ENCODE measurements around the gene MORC2.

The MORC2 gene

DNA sequence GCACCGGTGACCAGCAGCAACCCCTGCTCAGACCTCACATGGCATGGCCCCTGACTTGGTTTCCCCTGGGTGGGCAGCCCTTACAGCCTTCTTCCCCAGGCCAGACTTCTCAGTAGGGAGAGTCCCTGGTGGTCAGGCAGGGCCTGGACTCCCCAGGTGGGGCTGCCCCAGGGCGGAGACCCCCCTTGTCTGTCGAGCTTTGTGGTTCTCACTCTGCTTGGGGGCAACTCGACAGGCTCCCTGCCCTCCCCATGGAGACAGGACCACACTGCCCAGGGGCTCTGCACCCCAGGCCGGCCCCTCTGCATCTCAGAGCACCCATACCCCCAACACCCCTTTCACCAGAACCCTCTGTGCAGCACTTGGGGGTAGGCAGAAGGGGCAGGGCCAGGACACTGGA is 87.7 kb downstream of the MORC2 start:
- no peak for ATAC-seq
- TF ChIP-seq OSR1 (CRISPR knock-in tag; IDR thresholded peaks at IDR 0.05) (no peak), BACH2 (CRISPR knock-in tag; IDR thresholded peaks at IDR 0.05; ENCODE audit: borderline replicate concordance) (no peak), ZNF70 (CRISPR knock-in tag; IDR thresholded peaks at IDR 0.05) (no peak)
- TF ChIP-seq, protein P1, sequence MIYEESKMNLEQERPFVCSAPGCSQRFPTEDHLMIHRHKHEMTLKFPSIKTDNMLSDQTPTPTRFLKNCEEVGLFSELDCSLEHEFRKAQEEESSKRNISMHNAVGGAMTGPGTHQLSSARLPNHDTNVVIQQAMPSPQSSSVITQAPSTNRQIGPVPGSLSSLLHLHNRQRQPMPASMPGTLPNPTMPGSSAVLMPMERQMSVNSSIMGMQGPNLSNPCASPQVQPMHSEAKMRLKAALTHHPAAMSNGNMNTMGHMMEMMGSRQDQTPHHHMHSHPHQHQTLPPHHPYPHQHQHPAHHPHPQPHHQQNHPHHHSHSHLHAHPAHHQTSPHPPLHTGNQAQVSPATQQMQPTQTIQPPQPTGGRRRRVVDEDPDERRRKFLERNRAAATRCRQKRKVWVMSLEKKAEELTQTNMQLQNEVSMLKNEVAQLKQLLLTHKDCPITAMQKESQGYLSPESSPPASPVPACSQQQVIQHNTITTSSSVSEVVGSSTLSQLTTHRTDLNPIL (CRISPR knock-in tag; IDR thresholded peaks at IDR 0.05; ENCODE audit: low read depth), result no peak

DNA sequence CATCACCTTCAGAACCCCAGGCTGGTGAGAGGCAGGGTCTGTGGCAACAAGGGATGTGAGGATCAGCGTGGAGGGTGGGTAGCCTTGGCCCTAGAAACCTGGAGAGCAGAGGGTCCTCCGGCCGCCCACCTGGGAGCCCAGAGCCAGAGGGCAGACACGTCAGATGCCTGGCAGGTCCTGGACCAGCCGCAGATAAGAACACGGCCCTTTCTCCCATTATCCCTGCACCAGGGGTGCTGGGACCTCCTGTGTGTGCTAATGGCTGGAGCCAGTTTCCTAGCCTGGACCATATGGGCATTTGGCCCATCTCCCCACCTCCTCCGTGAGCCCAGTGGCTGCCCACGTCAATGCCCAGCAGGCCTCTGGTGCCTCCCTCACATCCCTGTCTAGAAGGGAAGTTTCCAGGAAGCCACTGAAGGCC is 88.4 kb downstream of the MORC2 start:
- ATAC-seq, result no peak
- TF ChIP-seq SNAI2 (CRISPR knock-in tag; IDR thresholded peaks at IDR 0.05) (no peak), ESRRG (CRISPR knock-in tag; IDR thresholded peaks at IDR 0.05) (no peak), ZFP30 (CRISPR knock-in tag; IDR thresholded peaks at IDR 0.05) (no peak), TCF4 (CRISPR knock-in tag; IDR thresholded peaks at IDR 0.05; ENCODE audit: borderline replicate concordance) (no peak), CSDC2 (CRISPR knock-in tag; IDR thresholded peaks at IDR 0.05) (no peak), OSR1 (CRISPR knock-in tag; IDR thresholded peaks at IDR 0.05) (no peak)
- TF ChIP-seq, protein P2, sequence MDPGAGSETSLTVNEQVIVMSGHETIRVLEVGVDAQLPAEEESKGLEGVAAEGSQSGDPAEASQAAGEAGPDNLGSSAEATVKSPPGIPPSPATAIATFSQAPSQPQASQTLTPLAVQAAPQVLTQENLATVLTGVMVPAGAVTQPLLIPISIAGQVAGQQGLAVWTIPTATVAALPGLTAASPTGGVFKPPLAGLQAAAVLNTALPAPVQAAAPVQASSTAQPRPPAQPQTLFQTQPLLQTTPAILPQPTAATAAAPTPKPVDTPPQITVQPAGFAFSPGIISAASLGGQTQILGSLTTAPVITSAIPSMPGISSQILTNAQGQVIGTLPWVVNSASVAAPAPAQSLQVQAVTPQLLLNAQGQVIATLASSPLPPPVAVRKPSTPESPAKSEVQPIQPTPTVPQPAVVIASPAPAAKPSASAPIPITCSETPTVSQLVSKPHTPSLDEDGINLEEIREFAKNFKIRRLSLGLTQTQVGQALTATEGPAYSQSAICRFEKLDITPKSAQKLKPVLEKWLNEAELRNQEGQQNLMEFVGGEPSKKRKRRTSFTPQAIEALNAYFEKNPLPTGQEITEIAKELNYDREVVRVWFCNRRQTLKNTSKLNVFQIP (CRISPR knock-in tag; IDR thresholded peaks at IDR 0.05; ENCODE audit: borderline replicate concordance, low read depth), result no peak
- TF ChIP-seq, protein P3, sequence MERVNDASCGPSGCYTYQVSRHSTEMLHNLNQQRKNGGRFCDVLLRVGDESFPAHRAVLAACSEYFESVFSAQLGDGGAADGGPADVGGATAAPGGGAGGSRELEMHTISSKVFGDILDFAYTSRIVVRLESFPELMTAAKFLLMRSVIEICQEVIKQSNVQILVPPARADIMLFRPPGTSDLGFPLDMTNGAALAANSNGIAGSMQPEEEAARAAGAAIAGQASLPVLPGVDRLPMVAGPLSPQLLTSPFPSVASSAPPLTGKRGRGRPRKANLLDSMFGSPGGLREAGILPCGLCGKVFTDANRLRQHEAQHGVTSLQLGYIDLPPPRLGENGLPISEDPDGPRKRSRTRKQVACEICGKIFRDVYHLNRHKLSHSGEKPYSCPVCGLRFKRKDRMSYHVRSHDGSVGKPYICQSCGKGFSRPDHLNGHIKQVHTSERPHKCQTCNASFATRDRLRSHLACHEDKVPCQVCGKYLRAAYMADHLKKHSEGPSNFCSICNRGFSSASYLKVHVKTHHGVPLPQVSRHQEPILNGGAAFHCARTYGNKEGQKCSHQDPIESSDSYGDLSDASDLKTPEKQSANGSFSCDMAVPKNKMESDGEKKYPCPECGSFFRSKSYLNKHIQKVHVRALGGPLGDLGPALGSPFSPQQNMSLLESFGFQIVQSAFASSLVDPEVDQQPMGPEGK (CRISPR knock-in tag; IDR thresholded peaks at IDR 0.05; ENCODE audit: borderline replicate concordance), result no peak
- TF ChIP-seq, protein P4, sequence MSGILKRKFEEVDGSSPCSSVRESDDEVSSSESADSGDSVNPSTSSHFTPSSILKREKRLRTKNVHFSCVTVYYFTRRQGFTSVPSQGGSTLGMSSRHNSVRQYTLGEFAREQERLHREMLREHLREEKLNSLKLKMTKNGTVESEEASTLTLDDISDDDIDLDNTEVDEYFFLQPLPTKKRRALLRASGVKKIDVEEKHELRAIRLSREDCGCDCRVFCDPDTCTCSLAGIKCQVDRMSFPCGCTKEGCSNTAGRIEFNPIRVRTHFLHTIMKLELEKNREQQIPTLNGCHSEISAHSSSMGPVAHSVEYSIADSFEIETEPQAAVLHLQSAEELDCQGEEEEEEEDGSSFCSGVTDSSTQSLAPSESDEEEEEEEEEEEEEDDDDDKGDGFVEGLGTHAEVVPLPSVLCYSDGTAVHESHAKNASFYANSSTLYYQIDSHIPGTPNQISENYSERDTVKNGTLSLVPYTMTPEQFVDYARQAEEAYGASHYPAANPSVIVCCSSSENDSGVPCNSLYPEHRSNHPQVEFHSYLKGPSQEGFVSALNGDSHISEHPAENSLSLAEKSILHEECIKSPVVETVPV (CRISPR knock-in tag; IDR thresholded peaks at IDR 0.05), result no peak

DNA sequence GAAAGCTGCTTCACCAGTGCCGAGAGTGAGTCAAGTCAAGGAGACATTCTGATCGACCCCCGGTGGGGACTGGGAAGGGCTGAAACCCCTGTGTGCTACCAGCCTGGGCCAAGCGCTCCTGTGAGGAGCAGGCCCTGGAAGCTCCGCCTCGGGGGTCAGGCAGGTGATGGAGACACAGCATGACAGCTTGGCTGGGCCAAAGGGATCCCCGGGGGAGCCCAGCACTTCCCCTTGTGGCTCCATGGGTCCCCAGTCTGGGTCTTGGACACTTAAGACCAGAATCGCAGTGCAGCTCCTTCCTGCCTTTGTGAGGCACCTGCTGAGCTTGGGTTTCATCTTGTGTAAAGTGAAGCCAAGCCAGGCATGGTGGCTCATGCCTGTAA is 89.2 kb downstream of the MORC2 start:
- TF ChIP-seq, protein P4 (CRISPR knock-in tag; IDR thresholded peaks at IDR 0.05), result no peak
- TF ChIP-seq SNAI2 (CRISPR knock-in tag; IDR thresholded peaks at IDR 0.05) (no peak), ARNTL (CRISPR knock-in tag; IDR thresholded peaks at IDR 0.05; ENCODE audit: borderline replicate concordance, low read depth) (no peak)
- no peak for ATAC-seq

DNA sequence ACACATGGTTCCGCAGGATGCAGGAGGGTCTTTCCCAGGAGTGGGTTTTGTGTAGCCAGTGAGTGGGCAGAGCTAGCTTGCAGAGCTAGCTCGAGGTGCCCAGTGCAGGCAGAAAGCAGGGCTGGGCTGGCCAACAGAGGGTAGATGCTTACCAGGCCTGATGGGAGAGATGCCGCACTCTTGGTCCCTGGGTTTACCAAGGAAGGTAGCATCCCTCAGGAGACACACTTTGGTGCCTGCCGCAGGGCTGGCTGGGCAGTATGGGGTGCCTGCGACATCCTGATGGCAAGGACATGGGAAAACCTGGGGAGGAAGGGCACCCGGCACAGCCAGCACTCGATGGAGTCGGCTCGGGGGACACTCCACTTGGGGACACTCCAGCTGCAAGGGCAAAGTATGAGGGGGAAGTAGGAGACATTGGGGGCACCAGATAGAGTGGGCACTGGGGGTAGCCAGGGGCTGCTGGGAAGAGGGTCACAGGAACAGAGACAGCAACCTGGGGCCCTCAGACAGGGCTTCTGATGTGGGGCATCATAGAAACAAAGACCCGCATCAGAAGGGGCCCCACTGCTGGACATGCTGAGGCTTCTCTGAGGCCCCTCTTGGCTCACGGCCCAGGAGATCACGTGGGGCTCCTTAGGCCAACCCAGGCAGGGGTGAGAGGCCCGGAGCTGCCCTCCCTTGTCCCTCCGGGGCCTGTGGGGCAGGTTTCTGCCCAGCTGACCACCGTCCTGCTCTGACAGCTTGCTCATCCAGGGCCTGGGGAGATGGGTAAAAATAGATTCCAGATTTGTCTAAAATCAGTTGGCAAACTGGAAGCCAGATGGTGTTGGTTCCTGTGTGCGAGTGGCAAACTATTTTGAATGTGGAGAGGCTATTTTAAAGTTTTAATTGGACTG is 89.8 kb downstream of the MORC2 start:
- peak; percentile 15; the same call in 2 of the 3 replicates for ATAC-seq
- no peak for TF ChIP-seq ZFP30 (CRISPR knock-in tag; IDR thresholded peaks at IDR 0.05)
- TF ChIP-seq ZNF70 (CRISPR knock-in tag; IDR thresholded peaks at IDR 0.05), result no peak
- TF ChIP-seq ESRRG (CRISPR knock-in tag; IDR thresholded peaks at IDR 0.05), result no peak
- TF ChIP-seq BACH2 (CRISPR knock-in tag; IDR thresholded peaks at IDR 0.05; ENCODE audit: borderline replicate concordance), result no peak
- TF ChIP-seq PPARA (CRISPR knock-in tag; IDR thresholded peaks at IDR 0.05; ENCODE audit: borderline replicate concordance), result no peak
- no peak for TF ChIP-seq ZNF8 (CRISPR knock-in tag; IDR thresholded peaks at IDR 0.05)
- TF ChIP-seq, protein P4 (CRISPR knock-in tag; IDR thresholded peaks at IDR 0.05), result no peak
- TF ChIP-seq OSR1 (CRISPR knock-in tag; IDR thresholded peaks at IDR 0.05), result no peak
- TF ChIP-seq, protein P5, sequence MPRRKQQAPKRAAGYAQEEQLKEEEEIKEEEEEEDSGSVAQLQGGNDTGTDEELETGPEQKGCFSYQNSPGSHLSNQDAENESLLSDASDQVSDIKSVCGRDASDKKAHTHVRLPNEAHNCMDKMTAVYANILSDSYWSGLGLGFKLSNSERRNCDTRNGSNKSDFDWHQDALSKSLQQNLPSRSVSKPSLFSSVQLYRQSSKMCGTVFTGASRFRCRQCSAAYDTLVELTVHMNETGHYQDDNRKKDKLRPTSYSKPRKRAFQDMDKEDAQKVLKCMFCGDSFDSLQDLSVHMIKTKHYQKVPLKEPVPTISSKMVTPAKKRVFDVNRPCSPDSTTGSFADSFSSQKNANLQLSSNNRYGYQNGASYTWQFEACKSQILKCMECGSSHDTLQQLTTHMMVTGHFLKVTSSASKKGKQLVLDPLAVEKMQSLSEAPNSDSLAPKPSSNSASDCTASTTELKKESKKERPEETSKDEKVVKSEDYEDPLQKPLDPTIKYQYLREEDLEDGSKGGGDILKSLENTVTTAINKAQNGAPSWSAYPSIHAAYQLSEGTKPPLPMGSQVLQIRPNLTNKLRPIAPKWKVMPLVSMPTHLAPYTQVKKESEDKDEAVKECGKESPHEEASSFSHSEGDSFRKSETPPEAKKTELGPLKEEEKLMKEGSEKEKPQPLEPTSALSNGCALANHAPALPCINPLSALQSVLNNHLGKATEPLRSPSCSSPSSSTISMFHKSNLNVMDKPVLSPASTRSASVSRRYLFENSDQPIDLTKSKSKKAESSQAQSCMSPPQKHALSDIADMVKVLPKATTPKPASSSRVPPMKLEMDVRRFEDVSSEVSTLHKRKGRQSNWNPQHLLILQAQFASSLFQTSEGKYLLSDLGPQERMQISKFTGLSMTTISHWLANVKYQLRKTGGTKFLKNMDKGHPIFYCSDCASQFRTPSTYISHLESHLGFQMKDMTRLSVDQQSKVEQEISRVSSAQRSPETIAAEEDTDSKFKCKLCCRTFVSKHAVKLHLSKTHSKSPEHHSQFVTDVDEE (CRISPR knock-in tag; IDR thresholded peaks at IDR 0.05), result no peak
- TF ChIP-seq GLIS3 (CRISPR knock-in tag; IDR thresholded peaks at IDR 0.05), result no peak
- TF ChIP-seq SNAI2 (CRISPR knock-in tag; IDR thresholded peaks at IDR 0.05), result no peak
- no peak for TF ChIP-seq ARNTL (CRISPR knock-in tag; IDR thresholded peaks at IDR 0.05; ENCODE audit: borderline replicate concordance, low read depth)
- no peak for TF ChIP-seq ISL1 (CRISPR knock-in tag; IDR thresholded peaks at IDR 0.05)
- TF ChIP-seq ZC3H10 (CRISPR knock-in tag; IDR thresholded peaks at IDR 0.05), result no peak
- no peak for TF ChIP-seq ZNF565 (CRISPR knock-in tag; conservative IDR thresholded peaks at IDR 0.05; ENCODE audit: low read depth)
- no peak for TF ChIP-seq ZFP3 (CRISPR knock-in tag; IDR thresholded peaks at IDR 0.05)
